ENCODE data around the gene TMEM108. TPM values are rescaled to one million over a fixed set of nuclear protein-coding genes. Genes with fewer than 3 reads are reported as not detected.

Gene TMEM108
- total and polyA plus RNA-seq, 2 experiments from 2014 or later, result 7.4 to 15.3 TPM

DNA sequence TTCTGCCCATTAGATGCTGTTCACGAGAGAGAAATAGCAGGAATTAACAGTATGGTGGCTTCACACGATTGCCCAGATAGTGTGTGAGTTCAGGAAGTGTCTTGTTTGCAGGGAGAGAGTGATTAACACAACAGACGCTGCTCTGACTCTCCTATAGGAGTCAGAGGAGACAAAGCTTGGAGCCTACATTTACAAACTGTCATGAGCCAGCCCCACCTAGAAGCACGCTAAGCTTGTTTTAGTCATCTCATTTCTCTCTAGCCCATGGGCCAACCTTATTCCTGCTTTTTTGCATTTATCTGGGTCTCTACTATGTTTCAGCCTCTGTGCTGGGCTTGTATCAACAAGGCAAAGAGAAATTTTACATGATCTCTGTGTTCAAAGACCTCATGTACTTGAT is 233.3 kb downstream of the TMEM108 start:
- Histone ChIP-seq H3K36me3 (ENCODE audit: insufficient read depth) (no peaks in the 10 kb centered on the region), H3K27ac (ENCODE audit: low read depth) (peak overlapping the region; percentile 55; the same call in 1 of the 2 replicates), H2AFZ (no peak overlapping the region), H3K4me2 (no peak overlapping the region), H3K79me2 (replicated peaks; ENCODE audit: insufficient read depth) (no peaks in the 10 kb centered on the region; the same call in 1 of the 2 replicates), H3K27me3 (ENCODE audit: insufficient read depth) (no peaks in the 10 kb centered on the region), H4K20me1 (replicated peaks; ENCODE audit: insufficient read depth) (no peaks in the 10 kb centered on the region; the same call in 1 of the 2 replicates), H3K4me3 (no peak overlapping the region), H3K4me1 (ENCODE audit: insufficient read depth) (peaks cover 9% of the 10 kb centered on the region; the same call in 1 of the 2 replicates), H3K9me2 (ENCODE audit: insufficient read depth) (no peaks in the 10 kb centered on the region; the same call in 1 of the 2 replicates), H3F3A (replicated peaks; ENCODE audit: low read depth) (no peaks in the 10 kb centered on the region)
- no peak for TF ChIP-seq POLR2AphosphoS5 (IDR thresholded peaks at IDR 0.05; ENCODE audit: low read depth)
- TF ChIP-seq, protein P1, sequence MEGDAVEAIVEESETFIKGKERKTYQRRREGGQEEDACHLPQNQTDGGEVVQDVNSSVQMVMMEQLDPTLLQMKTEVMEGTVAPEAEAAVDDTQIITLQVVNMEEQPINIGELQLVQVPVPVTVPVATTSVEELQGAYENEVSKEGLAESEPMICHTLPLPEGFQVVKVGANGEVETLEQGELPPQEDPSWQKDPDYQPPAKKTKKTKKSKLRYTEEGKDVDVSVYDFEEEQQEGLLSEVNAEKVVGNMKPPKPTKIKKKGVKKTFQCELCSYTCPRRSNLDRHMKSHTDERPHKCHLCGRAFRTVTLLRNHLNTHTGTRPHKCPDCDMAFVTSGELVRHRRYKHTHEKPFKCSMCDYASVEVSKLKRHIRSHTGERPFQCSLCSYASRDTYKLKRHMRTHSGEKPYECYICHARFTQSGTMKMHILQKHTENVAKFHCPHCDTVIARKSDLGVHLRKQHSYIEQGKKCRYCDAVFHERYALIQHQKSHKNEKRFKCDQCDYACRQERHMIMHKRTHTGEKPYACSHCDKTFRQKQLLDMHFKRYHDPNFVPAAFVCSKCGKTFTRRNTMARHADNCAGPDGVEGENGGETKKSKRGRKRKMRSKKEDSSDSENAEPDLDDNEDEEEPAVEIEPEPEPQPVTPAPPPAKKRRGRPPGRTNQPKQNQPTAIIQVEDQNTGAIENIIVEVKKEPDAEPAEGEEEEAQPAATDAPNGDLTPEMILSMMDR (conservative IDR thresholded peaks at IDR 0.05; ENCODE audit: low read depth in 2 of 2), result 0 out of 4 replicates have a peak, but pooled peaks of 1 of the 2 experiments have one; percentile 0
- peak; percentile 43 for DNase-seq (ENCODE audit: low spot score)
- Mint-ChIP-seq H3K4me3 (no peak overlapping the region), H3K9me3 (no peaks in the 10 kb centered on the region), H3K27ac (no peak overlapping the region), H3K4me1 (peaks cover 26% of the 10 kb centered on the region), H3K36me3 (ENCODE audit: low read depth) (no peaks in the 10 kb centered on the region), H3K27me3 (ENCODE audit: insufficient read depth, low read depth, poor library complexity) (no peaks in the 10 kb centered on the region)
- ATAC-seq, result peak; percentile 83

DNA sequence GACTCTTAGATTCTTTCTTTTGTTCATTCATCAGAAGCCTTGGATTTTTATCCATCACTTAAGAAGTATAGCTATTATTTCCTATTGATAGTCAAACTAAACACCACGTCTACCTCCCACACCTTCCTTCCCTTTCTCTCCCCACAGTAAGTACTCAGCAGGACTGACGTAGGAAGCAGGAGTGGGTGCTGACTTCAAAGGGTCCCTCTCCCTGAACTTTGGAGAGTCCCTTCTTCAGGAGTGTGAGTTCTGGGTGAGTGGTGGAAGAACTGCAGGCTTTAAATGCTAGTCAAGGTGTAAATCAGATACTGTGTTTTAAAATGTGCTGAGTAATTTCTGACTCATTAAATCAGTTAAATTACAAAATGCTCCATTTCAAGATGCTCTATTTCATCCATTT is 235.2 kb downstream of the TMEM108 start:
- no peaks in the 10 kb centered on the region for H3K9me3 Mint-ChIP-seq
- TF ChIP-seq POLR2AphosphoS5 (IDR thresholded peaks at IDR 0.05; ENCODE audit: low read depth), result no peak
- TF ChIP-seq NANOG (IDR thresholded peaks at IDR 0.05; ENCODE audit: borderline replicate concordance), result no peak
- TF ChIP-seq, protein P2, sequence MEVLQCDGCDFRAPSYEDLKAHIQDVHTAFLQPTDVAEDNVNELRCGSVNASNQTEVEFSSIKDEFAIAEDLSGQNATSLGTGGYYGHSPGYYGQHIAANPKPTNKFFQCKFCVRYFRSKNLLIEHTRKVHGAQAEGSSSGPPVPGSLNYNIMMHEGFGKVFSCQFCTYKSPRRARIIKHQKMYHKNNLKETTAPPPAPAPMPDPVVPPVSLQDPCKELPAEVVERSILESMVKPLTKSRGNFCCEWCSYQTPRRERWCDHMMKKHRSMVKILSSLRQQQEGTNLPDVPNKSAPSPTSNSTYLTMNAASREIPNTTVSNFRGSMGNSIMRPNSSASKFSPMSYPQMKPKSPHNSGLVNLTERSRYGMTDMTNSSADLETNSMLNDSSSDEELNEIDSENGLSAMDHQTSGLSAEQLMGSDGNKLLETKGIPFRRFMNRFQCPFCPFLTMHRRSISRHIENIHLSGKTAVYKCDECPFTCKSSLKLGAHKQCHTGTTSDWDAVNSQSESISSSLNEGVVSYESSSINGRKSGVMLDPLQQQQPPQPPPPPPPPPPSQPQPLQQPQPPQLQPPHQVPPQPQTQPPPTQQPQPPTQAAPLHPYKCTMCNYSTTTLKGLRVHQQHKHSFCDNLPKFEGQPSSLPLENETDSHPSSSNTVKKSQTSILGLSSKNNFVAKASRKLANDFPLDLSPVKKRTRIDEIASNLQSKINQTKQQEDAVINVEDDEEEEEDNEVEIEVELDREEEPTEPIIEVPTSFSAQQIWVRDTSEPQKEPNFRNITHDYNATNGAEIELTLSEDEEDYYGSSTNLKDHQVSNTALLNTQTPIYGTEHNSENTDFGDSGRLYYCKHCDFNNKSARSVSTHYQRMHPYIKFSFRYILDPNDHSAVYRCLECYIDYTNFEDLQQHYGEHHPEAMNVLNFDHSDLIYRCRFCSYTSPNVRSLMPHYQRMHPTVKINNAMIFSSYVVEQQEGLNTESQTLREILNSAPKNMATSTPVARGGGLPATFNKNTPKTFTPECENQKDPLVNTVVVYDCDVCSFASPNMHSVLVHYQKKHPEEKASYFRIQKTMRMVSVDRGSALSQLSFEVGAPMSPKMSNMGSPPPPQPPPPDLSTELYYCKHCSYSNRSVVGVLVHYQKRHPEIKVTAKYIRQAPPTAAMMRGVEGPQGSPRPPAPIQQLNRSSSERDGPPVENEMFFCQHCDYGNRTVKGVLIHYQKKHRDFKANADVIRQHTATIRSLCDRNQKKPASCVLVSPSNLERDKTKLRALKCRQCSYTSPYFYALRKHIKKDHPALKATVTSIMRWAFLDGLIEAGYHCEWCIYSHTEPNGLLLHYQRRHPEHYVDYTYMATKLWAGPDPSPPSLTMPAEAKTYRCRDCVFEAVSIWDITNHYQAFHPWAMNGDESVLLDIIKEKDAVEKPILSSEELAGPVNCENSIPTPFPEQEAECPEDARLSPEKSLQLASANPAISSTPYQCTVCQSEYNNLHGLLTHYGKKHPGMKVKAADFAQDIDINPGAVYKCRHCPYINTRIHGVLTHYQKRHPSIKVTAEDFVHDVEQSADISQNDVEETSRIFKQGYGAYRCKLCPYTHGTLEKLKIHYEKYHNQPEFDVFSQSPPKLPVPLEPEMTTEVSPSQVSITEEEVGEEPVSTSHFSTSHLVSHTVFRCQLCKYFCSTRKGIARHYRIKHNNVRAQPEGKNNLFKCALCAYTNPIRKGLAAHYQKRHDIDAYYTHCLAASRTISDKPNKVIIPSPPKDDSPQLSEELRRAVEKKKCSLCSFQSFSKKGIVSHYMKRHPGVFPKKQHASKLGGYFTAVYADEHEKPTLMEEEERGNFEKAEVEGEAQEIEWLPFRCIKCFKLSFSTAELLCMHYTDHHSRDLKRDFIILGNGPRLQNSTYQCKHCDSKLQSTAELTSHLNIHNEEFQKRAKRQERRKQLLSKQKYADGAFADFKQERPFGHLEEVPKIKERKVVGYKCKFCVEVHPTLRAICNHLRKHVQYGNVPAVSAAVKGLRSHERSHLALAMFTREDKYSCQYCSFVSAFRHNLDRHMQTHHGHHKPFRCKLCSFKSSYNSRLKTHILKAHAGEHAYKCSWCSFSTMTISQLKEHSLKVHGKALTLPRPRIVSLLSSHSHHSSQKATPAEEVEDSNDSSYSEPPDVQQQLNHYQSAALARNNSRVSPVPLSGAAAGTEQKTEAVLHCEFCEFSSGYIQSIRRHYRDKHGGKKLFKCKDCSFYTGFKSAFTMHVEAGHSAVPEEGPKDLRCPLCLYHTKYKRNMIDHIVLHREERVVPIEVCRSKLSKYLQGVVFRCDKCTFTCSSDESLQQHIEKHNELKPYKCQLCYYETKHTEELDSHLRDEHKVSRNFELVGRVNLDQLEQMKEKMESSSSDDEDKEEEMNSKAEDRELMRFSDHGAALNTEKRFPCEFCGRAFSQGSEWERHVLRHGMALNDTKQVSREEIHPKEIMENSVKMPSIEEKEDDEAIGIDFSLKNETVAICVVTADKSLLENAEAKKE (CRISPR knock-in tag; IDR thresholded peaks at IDR 0.05), result no peak
- no peak for TF ChIP-seq CREB1 (CRISPR knock-in tag; IDR thresholded peaks at IDR 0.05; ENCODE audit: low read depth)
- TF ChIP-seq, protein P1 (conservative IDR thresholded peaks at IDR 0.05; ENCODE audit: low read depth in 2 of 2), result no peak
- TF ChIP-seq EZH2phosphoT487 (IDR thresholded peaks at IDR 0.05; ENCODE audit: unreplicated experiment), result no peak
- TF ChIP-seq STAT1 (IDR thresholded peaks at IDR 0.05; ENCODE audit: unreplicated experiment), result no peak
- no peak for TF ChIP-seq EZH2 (IDR thresholded peaks at IDR 0.05; ENCODE audit: low read depth, unreplicated experiment)
- TF ChIP-seq, protein P3, sequence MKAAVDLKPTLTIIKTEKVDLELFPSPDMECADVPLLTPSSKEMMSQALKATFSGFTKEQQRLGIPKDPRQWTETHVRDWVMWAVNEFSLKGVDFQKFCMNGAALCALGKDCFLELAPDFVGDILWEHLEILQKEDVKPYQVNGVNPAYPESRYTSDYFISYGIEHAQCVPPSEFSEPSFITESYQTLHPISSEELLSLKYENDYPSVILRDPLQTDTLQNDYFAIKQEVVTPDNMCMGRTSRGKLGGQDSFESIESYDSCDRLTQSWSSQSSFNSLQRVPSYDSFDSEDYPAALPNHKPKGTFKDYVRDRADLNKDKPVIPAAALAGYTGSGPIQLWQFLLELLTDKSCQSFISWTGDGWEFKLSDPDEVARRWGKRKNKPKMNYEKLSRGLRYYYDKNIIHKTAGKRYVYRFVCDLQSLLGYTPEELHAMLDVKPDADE (IDR thresholded peaks at IDR 0.05), result no peak

More for the DNA sequence above, 235.2 kb downstream of the TMEM108 start:
- no peaks in the 10 kb centered on the region; the same call in 1 of the 2 replicates for H3K9me2 ChIP-seq (ENCODE audit: insufficient read depth)
- no peaks in the 10 kb centered on the region for H3K27me3 ChIP-seq (ENCODE audit: insufficient read depth)
- no peak overlapping the region for H2AFZ ChIP-seq
- no peaks in the 10 kb centered on the region for H3F3A ChIP-seq (replicated peaks; ENCODE audit: low read depth)
- no peaks in the 10 kb centered on the region for H3K36me3 ChIP-seq (ENCODE audit: insufficient read depth)
- no peaks in the 10 kb centered on the region; the same call in 1 of the 2 replicates for H4K20me1 ChIP-seq (replicated peaks; ENCODE audit: insufficient read depth)
- H3K4me1 ChIP-seq (ENCODE audit: insufficient read depth), result peaks cover 9% of the 10 kb centered on the region; the same call in 1 of the 2 replicates
- H3K4me3 Mint-ChIP-seq, result no peak overlapping the region
- no peak overlapping the region for H3K27ac ChIP-seq (ENCODE audit: low read depth)
- DNase-seq (ENCODE audit: low spot score) (no peak), ATAC-seq (no peak)
- no peaks in the 10 kb centered on the region for H3K79me2 ChIP-seq (replicated peaks; ENCODE audit: insufficient read depth)
- no peaks in the 10 kb centered on the region for H3K36me3 Mint-ChIP-seq (ENCODE audit: low read depth)
- H3K27me3 Mint-ChIP-seq (ENCODE audit: insufficient read depth, low read depth, poor library complexity), result no peaks in the 10 kb centered on the region
- peaks cover 30% of the 10 kb centered on the region for H3K4me1 Mint-ChIP-seq
- no peak overlapping the region for H3K27ac Mint-ChIP-seq
- no peak overlapping the region for H3K4me3 ChIP-seq
- H3K4me2 ChIP-seq, result no peak overlapping the region
